Transverse colon (tissue), 3 donors: ENCODE data around the gene CDK7.

ENCODE experiments used
- CTCF ChIP-seq, 5 experiments: fragments of 200-600 bp in 3 of 5; fragments of 450-650 bp in 2 of 5; sonication (generic) in 3 of 5; IDR thresholded peaks; 1 replicate in 2 of 5; 2 replicates in 3 of 5; pipeline ENCODE4 v1.5.1; 2016 to 2017; ENCODE audit warnings: antibody characterized with exemption in 5 of 5, inconsistent platforms in 3 of 5, mild to moderate bottlenecking in 2 of 5, moderate library complexity in 1 of 5
- EP300 ChIP-seq: sonication (generic); formaldehyde crosslinking; IDR thresholded peaks from one replicate; pipeline ENCODE4 v1.6.1; 2017; ENCODE audit warnings: antibody characterized with exemption, low read depth

DNA sequence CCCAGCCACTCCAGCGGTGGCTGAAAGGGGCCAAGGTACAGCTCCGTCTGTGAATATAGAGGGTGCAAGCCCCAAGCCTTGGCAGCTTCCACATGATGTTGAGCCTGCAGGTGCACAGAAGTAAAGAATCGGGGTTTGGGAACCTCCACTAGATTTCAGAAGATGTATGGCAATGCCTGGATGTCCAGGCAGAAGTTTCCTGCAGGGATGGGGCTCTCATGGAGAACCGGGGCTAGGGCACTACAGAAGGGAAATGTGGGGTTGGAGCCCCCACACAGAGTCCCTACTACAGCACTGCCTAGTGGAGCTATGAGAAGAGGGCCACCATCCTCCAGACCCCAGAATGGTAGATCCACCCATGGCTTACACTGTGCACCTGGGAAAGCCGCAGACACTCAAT, 74.7 kb downstream of the CDK7 start:
- TF ChIP-seq EP300 (no peak), CTCF (IDR thresholded peaks at IDR 0.05) (no peak)
